ENCODE results near the gene UPF2. TPM values are rescaled to one million over a fixed set of nuclear protein-coding genes. Genes with fewer than 3 reads are reported as not detected.

Gene UPF2
- polyA plus RNA-seq, 3 donors, result 2.7 to 6.7 (median 4.3) TPM

- Mint-ChIP-seq H3K4me3 (no peak overlapping the region), H3K9me3 (peaks cover 0 to 2% (median 0%) of the 10 kb centered on the region in 7 donors), H3K36me3 (no peaks in the 10 kb centered on the region), H3K27ac (peak overlapping the region in 1 of 7 donors; percentile 65), H3K4me1 (no peaks in the 10 kb centered on the region), H3K27me3 (ENCODE audit: low read depth in 3 of 3) (peaks cover 0 to 1% (median 0%) of the 10 kb centered on the region in 3 donors)
- H3K36me3 ChIP-seq (replicated peaks in 1 of 2; ENCODE audit: control insufficient read depth in 1 of 2, insufficient read depth in 2 of 2, low read length in 2 of 2), result no peaks in the 10 kb centered on the region
- no peaks in the 10 kb centered on the region for H3K9me3 ChIP-seq (replicated peaks in 1 of 2; ENCODE audit: control insufficient read depth in 1 of 2, insufficient read depth in 1 of 2, low read length in 2 of 2)
- H3K79me2 ChIP-seq (ENCODE audit: insufficient read depth, low read length), result no peaks in the 10 kb centered on the region
- no peak overlapping the region for H3K27ac ChIP-seq (ENCODE audit: low read depth in 1 of 2, low read length in 2 of 2)
- intact Hi-C loops (cut with micrococcal nuclease), result no loop called here
- TF ChIP-seq CTCF (IDR thresholded peaks at IDR 0.05), result no peak
- H3K4me3 ChIP-seq (replicated peaks in 1 of 3; ENCODE audit: low read depth in 2 of 3, low read length in 3 of 3), result no peak overlapping the region
- H2AFZ ChIP-seq (ENCODE audit: insufficient read depth, low read depth, low read length, poor library complexity, severe bottlenecking), result no peak overlapping the region
- H3K4me2 ChIP-seq (replicated peaks; ENCODE audit: extremely low read depth, low read length, poor library complexity, severe bottlenecking), result no peak overlapping the region
- 93% methylated on average over 18 of the region's 21 CpGs for WGBS (ENCODE audit: insufficient coverage)
- no peaks in the 10 kb centered on the region for H3K27me3 ChIP-seq (ENCODE audit: control insufficient read depth in 2 of 2, insufficient read depth in 2 of 2, low read length in 2 of 2)
- H4K20me1 ChIP-seq (ENCODE audit: insufficient read depth, low read length), result no peaks in the 10 kb centered on the region
- no peaks in the 10 kb centered on the region for H3K4me1 ChIP-seq (ENCODE audit: control insufficient read depth in 1 of 2, insufficient read depth in 2 of 2, low read length in 2 of 2)
- DNase-seq, result no peak
- no peak overlapping the region for H3K9ac ChIP-seq (ENCODE audit: insufficient read depth, low read length, poor library complexity, severe bottlenecking)
Measured at GRCh38 chr10:11881477-11882417, 160.9 kb downstream of the UPF2 start.

- Histone ChIP-seq H3K4me3 (replicated peaks in 1 of 3; ENCODE audit: low read depth in 2 of 3, low read length in 3 of 3) (no peak overlapping the region), H3K27me3 (ENCODE audit: control insufficient read depth in 2 of 2, insufficient read depth in 2 of 2, low read length in 2 of 2) (no peaks in the 10 kb centered on the region), H3K9me3 (replicated peaks in 1 of 2; ENCODE audit: control insufficient read depth in 1 of 2, insufficient read depth in 1 of 2, low read length in 2 of 2) (no peaks in the 10 kb centered on the region), H3K36me3 (replicated peaks in 1 of 2; ENCODE audit: control insufficient read depth in 1 of 2, insufficient read depth in 2 of 2, low read length in 2 of 2) (no peaks in the 10 kb centered on the region), H3K4me2 (replicated peaks; ENCODE audit: extremely low read depth, low read length, poor library complexity, severe bottlenecking) (no peak overlapping the region), H2AFZ (ENCODE audit: insufficient read depth, low read depth, low read length, poor library complexity, severe bottlenecking) (no peak overlapping the region), H3K79me2 (ENCODE audit: insufficient read depth, low read length) (no peaks in the 10 kb centered on the region), H3K9ac (ENCODE audit: insufficient read depth, low read length, poor library complexity, severe bottlenecking) (no peak overlapping the region), H4K20me1 (ENCODE audit: insufficient read depth, low read length) (no peaks in the 10 kb centered on the region), H3K4me1 (ENCODE audit: control insufficient read depth in 1 of 2, insufficient read depth in 2 of 2, low read length in 2 of 2) (no peaks in the 10 kb centered on the region), H3K27ac (ENCODE audit: low read depth in 1 of 2, low read length in 2 of 2) (no peak overlapping the region)
- intact Hi-C loops (cut with micrococcal nuclease), result no loop called here
- H3K36me3 Mint-ChIP-seq, result no peaks in the 10 kb centered on the region
- TF ChIP-seq CTCF (IDR thresholded peaks at IDR 0.05), result no peak
- DNase-seq, result no peak
- no peaks in the 10 kb centered on the region for H3K4me1 Mint-ChIP-seq
- no peak overlapping the region for H3K4me3 Mint-ChIP-seq
- 99% methylated on average over 6 of the region's 11 CpGs for WGBS (ENCODE audit: insufficient coverage)
- H3K27ac Mint-ChIP-seq, result no peak overlapping the region
- peaks cover 0 to 2% (median 0%) of the 10 kb centered on the region in 7 donors for H3K9me3 Mint-ChIP-seq
- H3K27me3 Mint-ChIP-seq (ENCODE audit: low read depth in 3 of 3), result peaks cover 0 to 1% (median 0%) of the 10 kb centered on the region in 3 donors
Measured at GRCh38 chr10:11881030-11881476, 161.6 kb downstream of the UPF2 start.
